Smooth muscle cell (in vitro differentiated cells): Measurements from ENCODE around the gene CEP295NL. TPM values are rescaled to one million over a fixed set of nuclear protein-coding genes. Genes with fewer than 3 reads are reported as not detected.
A peak's percentile ranks its signal among the peaks of the same experiment; 100 is the strongest.

Experiments used
- DNase-seq: peaks from one replicate; lab custom pipeline; 2025; ENCODE audit not compliant: unreplicated experiment; lab: John Stamatoyannopoulos, UW
- H2AFZ ChIP-seq: fragments of 200-600 bp; sonication (generic); 2 replicates; pipeline ENCODE4 v1.6.0; 2016; ENCODE audit warnings: antibody characterized with exemption, low read depth, mild to moderate bottlenecking
- H3F3A ChIP-seq: fragments of 200-600 bp; sonication (generic); 2 replicates; pipeline ENCODE4 v1.6.0; 2017; ENCODE audit warnings: antibody characterized with exemption, low read depth
- H3K27ac ChIP-seq: fragments of 200-600 bp; sonication (generic); 2 replicates; pipeline ENCODE4 v1.5.1; 2016; ENCODE audit warnings: low read depth, mild to moderate bottlenecking
- H3K27me3 ChIP-seq: fragments of 200-600 bp; sonication (generic); 2 replicates; pipeline ENCODE4 v1.6.1; 2016; ENCODE audit warnings: low read depth, mild to moderate bottlenecking
- H3K36me3 ChIP-seq: fragments of 200-600 bp; sonication (generic); 2 replicates; pipeline ENCODE4 v1.5.1; 2016; ENCODE audit warnings: low read depth
- H3K4me1 ChIP-seq: fragments of 200-600 bp; sonication (generic); 2 replicates; pipeline ENCODE4 v1.5.1; 2016; ENCODE audit warnings: low read depth
- H3K4me2 ChIP-seq: fragments of 200-600 bp; sonication (generic); 2 replicates; pipeline ENCODE4 v1.6.0; 2016; ENCODE audit warnings: mild to moderate bottlenecking
- H3K4me3 ChIP-seq: fragments of 200-600 bp; sonication (generic); 2 replicates; pipeline ENCODE4 v1.5.1; 2016; ENCODE audit warnings: mild to moderate bottlenecking
- H3K79me2 ChIP-seq: fragments of 200-600 bp; sonication (generic); 2 replicates; pipeline ENCODE4 v1.6.0; 2016; ENCODE audit warnings: low read depth, mild to moderate bottlenecking
- H3K9ac ChIP-seq: fragments of 200-600 bp; sonication (generic); 2 replicates; pipeline ENCODE4 v1.6.0; 2016; ENCODE audit warnings: low read depth
- H3K9me3 ChIP-seq: fragments of 200-600 bp; sonication (generic); replicated peaks from 2 replicates; pipeline ENCODE4 v1.5.1; 2016; ENCODE audit warnings: low read depth
- H4K20me1 ChIP-seq: fragments of 200-600 bp; sonication (generic); 2 replicates; pipeline ENCODE4 v1.6.0; 2016; ENCODE audit warnings: low read depth
- CTCF ChIP-seq: fragments of 200-600 bp; sonication (generic); IDR thresholded peaks from 2 replicates; pipeline ENCODE4 v1.5.1; 2017; ENCODE audit warnings: borderline replicate concordance, mild to moderate bottlenecking, antibody characterized with exemption; ENCODE audit not compliant: insufficient read depth, poor library complexity, severe bottlenecking
- WGBS: methylation state at CpG from one replicate; pipeline ENCODE4 v1.1.7; 2016; ENCODE audit warnings: low lambda C conversion rate; 5-methylcytosine and 5-hydroxymethylcytosine counted together
- polyA plus RNA-seq: library from polyadenylated mRNA; unstranded; fragments of >200 nt; fragmentation: Nextera tagmentation; extraction: Ambion mirVana; gene quantifications from 2 replicates; pipeline ENCODE4 v1.2.1, GENCODE V29; 2016
- total RNA-seq: library from RNA; depleted of rRNA; stranded (reverse); fragments of >200 nt; gene quantifications from 2 replicates; pipeline ENCODE4 v1.2.3, GENCODE V29; 2014

CEP295NL gene
- total and polyA plus RNA-seq, 2 experiments from 2014 or later = 1.2 TPM; not detected in 1

DNA sequence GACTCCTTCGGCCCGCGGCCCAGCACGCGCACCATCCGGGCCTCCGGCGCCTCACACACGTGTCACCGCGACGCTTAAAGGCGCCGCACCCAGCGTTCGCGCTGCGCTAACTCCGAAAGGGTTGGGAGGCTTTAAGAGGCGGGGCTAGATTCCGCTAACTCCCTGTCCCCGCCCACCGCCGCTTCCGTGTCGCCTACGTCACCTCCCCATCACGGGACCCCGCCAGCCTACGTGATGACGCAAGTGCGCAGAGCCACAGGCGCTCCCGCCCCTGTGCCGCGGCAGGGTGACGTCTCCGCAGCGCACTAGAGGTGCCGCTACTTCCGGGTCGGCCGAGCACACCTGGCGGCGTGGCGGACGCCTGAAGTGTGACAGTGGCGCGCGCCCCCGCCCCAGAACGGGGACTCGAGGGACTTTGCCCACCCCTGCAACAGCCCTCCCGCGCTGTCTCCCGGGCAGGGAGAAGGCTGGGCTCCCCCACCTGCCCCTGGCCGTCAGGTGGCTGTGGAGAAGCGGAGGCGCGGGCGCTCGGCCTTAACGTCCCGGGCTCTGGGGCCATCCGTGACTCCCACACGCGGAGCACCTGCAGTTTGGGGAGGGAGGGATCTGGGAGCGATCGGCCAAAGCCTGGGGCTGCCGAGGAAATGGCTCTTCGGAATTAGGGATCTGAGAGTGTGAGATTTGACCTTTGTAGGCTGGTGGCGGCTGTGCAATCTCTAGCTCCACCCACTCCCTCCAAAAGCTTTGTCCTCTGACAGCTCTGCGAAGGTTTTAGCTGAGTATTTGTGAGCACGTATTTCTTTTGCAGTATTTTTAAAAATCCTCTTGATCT is 62.0 kb downstream of the CEP295NL start, which contains the start of gene USP36:
Gene USP36, minus strand, starts transcription at position 35 of the 832 bp plus-strand sequence. CDS start 4,451 bp downstream, outside the sequence.
- Histone ChIP-seq H3K27ac (peak within 1 kb of the TSS; percentile 96), H3K36me3 (no peaks in the 10 kb centered on the region), H2AFZ (peak within 1 kb of the TSS; percentile 83), H3K4me3 (peak within 1 kb of the TSS; percentile 82), H4K20me1 (peaks cover 40% of the 10 kb centered on the region), H3K9ac (peak within 1 kb of the TSS; percentile 95), H3K4me2 (peak within 1 kb of the TSS; percentile 96), H3K9me3 (no peaks in the 10 kb centered on the region), H3K4me1 (peaks cover 14% of the 10 kb centered on the region), H3K27me3 (no peaks in the 10 kb centered on the region), H3F3A (no peaks in the 10 kb centered on the region), H3K79me2 (peaks cover 40% of the 10 kb centered on the region)
- no peak for TF ChIP-seq CTCF
- DNase-seq = peak; percentile 95
- WGBS = 1% methylated on average over 59 of the region's 74 CpGs

Other genes starting within 250 kb of the CEP295NL start
- gene CYTH1, start 120.9 kb downstream of the CEP295NL start, total RNA-seq = 17.4 and 19.3 TPM in 2 replicates
- 14.1 and 26.9 TPM in 2 replicates for gene CYTH1, start 120.9 kb downstream of the CEP295NL start, polyA plus RNA-seq
- gene USP36, start 62.4 kb downstream of the CEP295NL start, total RNA-seq = 14.3 and 29.0 TPM in 2 replicates
- gene USP36, start 62.4 kb downstream of the CEP295NL start, polyA plus RNA-seq = 17.6 and 31.4 TPM in 2 replicates
- gene TIMP2, start 22.2 kb upstream of the CEP295NL start, total RNA-seq = 111 TPM in 2 replicates
- gene TIMP2, start 22.2 kb upstream of the CEP295NL start, polyA plus RNA-seq = 37.8 and 40.9 TPM in 2 replicates
- gene LGALS3BP, start 76.7 kb upstream of the CEP295NL start, total RNA-seq = 55.7 and 66.5 TPM in 2 replicates
- gene LGALS3BP, start 76.7 kb upstream of the CEP295NL start, polyA plus RNA-seq = 110 and 151 TPM in 2 replicates
- 41.9 and 42.1 TPM in 2 replicates for gene CANT1, start 106.6 kb upstream of the CEP295NL start, total RNA-seq
- 36.5 and 38.3 TPM in 2 replicates for gene CANT1, start 106.6 kb upstream of the CEP295NL start, polyA plus RNA-seq
- 5.1 and 5.7 TPM in 2 replicates for gene C1QTNF1, start 121.0 kb upstream of the CEP295NL start, total RNA-seq
- gene C1QTNF1, start 121.0 kb upstream of the CEP295NL start, polyA plus RNA-seq = 9.4 and 10.0 TPM in 2 replicates
- gene ENGASE, start 171.6 kb upstream of the CEP295NL start, total RNA-seq = 3.8 and 7.8 TPM in 2 replicates
- 9.6 and 11.2 TPM in 2 replicates for gene ENGASE, start 171.6 kb upstream of the CEP295NL start, polyA plus RNA-seq